H9 (cell line): ENCODE data around the gene USP13. TPM values are rescaled to one million over a fixed set of nuclear protein-coding genes. Genes with fewer than 3 reads are reported as not detected.

Source experiments
- DNase-seq: peaks from one replicate; pipeline ENCODE4 v3.0.0-alpha.2; 2017
- H2AFZ ChIP-seq: one replicate; pipeline ENCODE4 v1.6.1; 2013; ENCODE audit warnings: mild to moderate bottlenecking, low read length, control low read depth, moderate library complexity
- H2AK5ac ChIP-seq: 2 replicates; pipeline ENCODE4 v1.6.1; 2013; ENCODE audit warnings: low read length, control low read depth, mixed read lengths; ENCODE audit not compliant: insufficient read length
- H2BK120ac ChIP-seq: one replicate; pipeline ENCODE4 v1.6.1; 2013; ENCODE audit warnings: low read depth, mild to moderate bottlenecking, low read length, control low read depth, inconsistent platforms; ENCODE audit not compliant: poor library complexity, severe bottlenecking
- H2BK12ac ChIP-seq: 2 replicates; pipeline ENCODE4 v1.6.1; 2013; ENCODE audit warnings: low read length, control low read depth, mixed read lengths, low read depth; ENCODE audit not compliant: insufficient read length
- H2BK15ac ChIP-seq: 2 replicates; pipeline ENCODE4 v1.6.1; 2013; ENCODE audit warnings: low read depth, low read length, control low read depth
- H2BK20ac ChIP-seq: one replicate; pipeline ENCODE4 v1.6.1; 2013; ENCODE audit warnings: low read depth, mild to moderate bottlenecking, low read length, control low read depth, inconsistent platforms; ENCODE audit not compliant: poor library complexity, severe bottlenecking
- H2BK5ac ChIP-seq: 2 replicates; pipeline ENCODE4 v1.6.1; 2013; ENCODE audit warnings: low read length, control low read depth, mixed read lengths; ENCODE audit not compliant: insufficient read length
- H3K14ac ChIP-seq: 2 replicates; pipeline ENCODE4 v1.6.1; 2013; ENCODE audit warnings: low read length, control low read depth; ENCODE audit not compliant: insufficient read depth
- H3K18ac ChIP-seq: 2 replicates; pipeline ENCODE4 v1.6.1; 2013; ENCODE audit warnings: low read depth, mild to moderate bottlenecking, mixed read lengths, low read length, control low read depth; ENCODE audit not compliant: insufficient read length
- H3K23ac ChIP-seq: 2 replicates; pipeline ENCODE4 v1.6.1; 2013; ENCODE audit warnings: low read length, control low read depth, mixed read lengths, low read depth; ENCODE audit not compliant: insufficient read length
- H3K23me2 ChIP-seq: 2 replicates; pipeline ENCODE4 v1.6.1; 2013; ENCODE audit warnings: low read depth, mild to moderate bottlenecking, mixed read lengths, low read length, control low read depth; ENCODE audit not compliant: insufficient read length, poor library complexity, severe bottlenecking
- H3K27ac ChIP-seq: 2 replicates; pipeline ENCODE4 v1.5.1; 2013; ENCODE audit warnings: low read length, control low read depth, mixed read lengths, low read depth; ENCODE audit not compliant: insufficient read length
- H3K27me3 ChIP-seq: 2 replicates; pipeline ENCODE4 v1.6.1; 2013; ENCODE audit warnings: low read length, control low read depth, inconsistent platforms; ENCODE audit not compliant: insufficient read depth
- H3K4ac ChIP-seq: 2 replicates; pipeline ENCODE4 v1.6.1; 2013; ENCODE audit warnings: low read depth, mild to moderate bottlenecking, control low read depth, inconsistent platforms, low read length, moderate library complexity
- H3K4me1 ChIP-seq: 2 replicates; pipeline ENCODE4 v1.6.1; 2013; ENCODE audit warnings: low read length, control low read depth, inconsistent platforms; ENCODE audit not compliant: insufficient read depth
- H3K4me2 ChIP-seq: 2 replicates; pipeline ENCODE4 v1.6.1; 2013; ENCODE audit warnings: low read length, control low read depth, mixed read lengths; ENCODE audit not compliant: insufficient read length, insufficient read depth
- H3K56ac ChIP-seq: 2 replicates; pipeline ENCODE4 v1.6.1; 2013; ENCODE audit warnings: low read depth, mild to moderate bottlenecking, mixed read lengths, low read length, control low read depth; ENCODE audit not compliant: insufficient read length
- H3K79me1 ChIP-seq: 2 replicates; pipeline ENCODE4 v1.6.1; 2013; ENCODE audit warnings: low read depth, mild to moderate bottlenecking, moderate library complexity, low read length, control low read depth, inconsistent platforms; ENCODE audit not compliant: insufficient read depth, poor library complexity, severe bottlenecking
- H3K79me2 ChIP-seq: 2 replicates; pipeline ENCODE4 v1.6.1; 2013; ENCODE audit warnings: low read length, control low read depth, inconsistent platforms; ENCODE audit not compliant: insufficient read depth
- H3K9ac ChIP-seq: 2 replicates; pipeline ENCODE4 v1.6.1; 2013; ENCODE audit warnings: low read length, control low read depth, mixed read lengths; ENCODE audit not compliant: insufficient read length; ENCODE audit errors: extremely low read depth
- H3K9me3 ChIP-seq: one replicate; pipeline ENCODE4 v1.6.1; 2013; ENCODE audit warnings: low read depth, low read length, inconsistent platforms; ENCODE audit not compliant: control insufficient read depth
- H3T11ph ChIP-seq: one replicate; pipeline ENCODE4 v1.6.1; 2013; ENCODE audit warnings: mild to moderate bottlenecking, low read length, control low read depth, inconsistent platforms
- H4K20me1 ChIP-seq: one replicate; pipeline ENCODE4 v1.6.1; 2013; ENCODE audit not compliant: control insufficient read depth, insufficient read length, insufficient read depth
- H4K5ac ChIP-seq: 2 replicates; pipeline ENCODE4 v1.6.1; 2013; ENCODE audit warnings: low read depth, mild to moderate bottlenecking, mixed read lengths, low read length, control low read depth; ENCODE audit not compliant: insufficient read length
- H4K8ac ChIP-seq: replicated peaks from 2 replicates; pipeline ENCODE4 v1.6.1; 2013; ENCODE audit warnings: low read length, control low read depth, mixed read lengths, low read depth; ENCODE audit not compliant: insufficient read length
- H4K91ac ChIP-seq: 2 replicates; pipeline ENCODE4 v1.6.1; 2013; ENCODE audit warnings: low read depth, mild to moderate bottlenecking, moderate library complexity, mixed read lengths, low read length, control low read depth; ENCODE audit not compliant: insufficient read length
- H3K27ac Mint-ChIP-seq, 3 experiments: 2 replicates in 2 of 3; 3 replicates in 1 of 3; pipeline ENCODE4 v1.8.0; 2020 to 2021; ENCODE audit warnings: mixed read lengths in 3 of 3, mild to moderate bottlenecking in 1 of 3, moderate library complexity in 1 of 3
- H3K27me3 Mint-ChIP-seq: 2 replicates; pipeline ENCODE4 v1.8.0; 2021; ENCODE audit warnings: low read depth, mild to moderate bottlenecking, moderate library complexity, mixed read lengths
- H3K36me3 Mint-ChIP-seq, 3 experiments: 2 replicates in 2 of 3; 3 replicates in 1 of 3; pipeline ENCODE4 v1.8.0; 2020 to 2021; ENCODE audit warnings: low read depth in 3 of 3, mixed read lengths in 3 of 3; ENCODE audit not compliant: insufficient read depth in 1 of 3
- H3K4me1 Mint-ChIP-seq, 2 experiments: 2 replicates each; pipeline ENCODE4 v1.8.0; 2020; ENCODE audit warnings: mixed read lengths in 2 of 2
- H3K4me3 Mint-ChIP-seq, 2 experiments: 2 replicates in 1 of 2; 3 replicates in 1 of 2; pipeline ENCODE4 v1.8.0; 2020 to 2021; ENCODE audit warnings: mild to moderate bottlenecking in 2 of 2, mixed read lengths in 2 of 2, moderate library complexity in 1 of 2
- H3K9me3 Mint-ChIP-seq, 2 experiments: 2 replicates in 1 of 2; 3 replicates in 1 of 2; pipeline ENCODE4 v1.8.0; 2020; ENCODE audit warnings: mild to moderate bottlenecking in 2 of 2, mixed read lengths in 2 of 2, moderate library complexity in 1 of 2
- CTCF ChIP-seq: fragments of 200-600 bp; sonication (generic); conservative IDR thresholded peaks from 3 replicates; pipeline ENCODE4 v1.8.0; 2021; ENCODE audit warnings: antibody characterized with exemption, mild to moderate bottlenecking
- WGBS: extraction: QIAGEN DNeasy Blood & Tissue Kit; methylation state at CpG from one replicate; pipeline ENCODE4 v1.1.7; 2013; ENCODE audit warnings: missing lambda C conversion rate, low lambda C conversion rate, mixed read lengths; ENCODE audit not compliant: insufficient read length; ENCODE audit errors: extremely low coverage; 5-methylcytosine and 5-hydroxymethylcytosine counted together
- total RNA-seq: library from RNA; stranded (reverse); gene quantifications from 2 replicates; pipeline ENCODE4 v1.2.1, GENCODE V29; 2021

The USP13 gene
- total RNA-seq, 1 experiment from 2014 or later = 26.7 TPM

DNA sequence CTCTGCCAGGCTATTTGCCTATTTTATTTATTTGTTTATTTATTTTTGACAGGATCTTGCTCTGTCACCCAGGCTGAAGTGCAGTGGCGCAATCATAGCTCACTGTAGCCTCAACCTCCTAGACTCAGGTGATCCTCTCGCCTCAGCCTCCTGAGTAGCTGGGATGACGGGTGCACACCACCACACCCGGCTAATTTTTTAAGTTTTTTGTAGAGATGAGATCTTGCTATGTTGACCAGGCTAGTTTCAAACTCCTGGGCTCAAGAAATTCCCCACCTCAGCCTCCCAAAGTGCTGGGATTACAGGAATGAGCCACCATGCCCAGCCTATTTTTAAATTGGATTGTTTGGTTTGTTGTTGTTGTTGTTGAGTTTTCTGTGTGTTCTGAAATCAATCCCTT is 42.8 kb upstream of the USP13 start:
- H3K4me2 ChIP-seq = no peak overlapping the region
- H2BK12ac ChIP-seq = no peak overlapping the region
- H2BK120ac ChIP-seq = no peak overlapping the region
- peaks cover 3% of the 10 kb centered on the region for H3K79me1 ChIP-seq
- no peaks in the 10 kb centered on the region for H3K9me3 ChIP-seq
- H4K20me1 ChIP-seq = no peaks in the 10 kb centered on the region
- no peak overlapping the region for H3K4ac ChIP-seq
- H3K23ac ChIP-seq = no peak overlapping the region
- H3K23me2 ChIP-seq = peaks cover 3% of the 10 kb centered on the region
- no peaks in the 10 kb centered on the region for H3K27me3 ChIP-seq
- no peaks in the 10 kb centered on the region for H3K4me1 ChIP-seq
- no peaks in the 10 kb centered on the region; the same call in 1 of the 2 replicates for H3K79me2 ChIP-seq
- no peaks in the 10 kb centered on the region; a peak in 1 of 5 replicates for H3K9me3 Mint-ChIP-seq
- H3K36me3 Mint-ChIP-seq = peaks cover 0 to 10% (median 9%) of the 10 kb centered on the region in 3 experiments; a peak in 6 of 7 replicates
- no peak overlapping the region for H4K5ac ChIP-seq
- no peak overlapping the region for H4K8ac ChIP-seq
- H2BK5ac ChIP-seq = no peak overlapping the region
- TF ChIP-seq CTCF = no peak
- peaks cover 3 to 5% of the 10 kb centered on the region in 2 experiments; a peak in 3 of 4 replicates for H3K4me1 Mint-ChIP-seq
- H2BK15ac ChIP-seq = no peak overlapping the region
- no peak overlapping the region for H3K27ac Mint-ChIP-seq
- H3K56ac ChIP-seq = no peak overlapping the region
- H3T11ph ChIP-seq = no peak overlapping the region
- no peak overlapping the region for H3K18ac ChIP-seq
- no peaks in the 10 kb centered on the region for H3K27me3 Mint-ChIP-seq
- H2AK5ac ChIP-seq = no peak overlapping the region
- H3K14ac ChIP-seq = no peak overlapping the region
- no peak overlapping the region for H2AFZ ChIP-seq
- DNase-seq = no peak
- no peak overlapping the region for H3K4me3 Mint-ChIP-seq
- no peak overlapping the region for H2BK20ac ChIP-seq
- no peak overlapping the region for H3K9ac ChIP-seq
- no CpG with 5 or more reads among the region's 4 CpGs for WGBS
- no peak overlapping the region for H3K27ac ChIP-seq
- H4K91ac ChIP-seq = no peak overlapping the region
